GM06990 (cell line): Measurements from ENCODE around the gene TNFAIP8.

Experiments
- DNase-seq: peaks from one replicate; pipeline ENCODE4 v3.0.0-alpha.2; 2011; ENCODE audit not compliant: insufficient read length; ENCODE audit errors: extremely low read depth
- H3K27me3 ChIP-seq: replicated peaks from 2 replicates; pipeline ENCODE4 v1.6.0; 2011; ENCODE audit warnings: low read length; ENCODE audit not compliant: control insufficient read depth, insufficient read depth
- H3K36me3 ChIP-seq: 2 replicates; pipeline ENCODE4 v1.5.1; 2011; ENCODE audit warnings: low read length; ENCODE audit not compliant: control insufficient read depth, insufficient read depth
- H3K4me3 ChIP-seq: replicated peaks from 2 replicates; pipeline ENCODE4 v1.5.1; 2011; ENCODE audit warnings: low read depth, mild to moderate bottlenecking, control low read depth, low read length
- CTCF ChIP-seq: IDR thresholded peaks from 2 replicates; pipeline ENCODE4 v1.5.1; 2011; ENCODE audit warnings: low read length, control low read depth, mild to moderate bottlenecking, inconsistent platforms; ENCODE audit not compliant: insufficient read depth, poor library complexity, severe bottlenecking

Gene TNFAIP8

GRCh38 chr5:119360905-119361593, 5.2 kb downstream of the TNFAIP8 start:
- no peak for DNase-seq
- H3K27me3 ChIP-seq: no peaks in the 10 kb centered on the region
- no peak overlapping the region for H3K4me3 ChIP-seq
- no peak for TF ChIP-seq CTCF
- H3K36me3 ChIP-seq: peaks cover 2% of the 10 kb centered on the region; the same call in 1 of the 2 replicates

GRCh38 chr5:119361594-119362125, 5.8 kb downstream of the TNFAIP8 start:
- TF ChIP-seq CTCF: no peak
- Histone ChIP-seq H3K27me3 (no peaks in the 10 kb centered on the region), H3K4me3 (no peak overlapping the region), H3K36me3 (peaks cover 3% of the 10 kb centered on the region)
- no peak for DNase-seq

- H3K4me3 ChIP-seq: no peak overlapping the region
- no peak for DNase-seq
- H3K36me3 ChIP-seq: peaks cover 4% of the 10 kb centered on the region
- no peaks in the 10 kb centered on the region for H3K27me3 ChIP-seq
- TF ChIP-seq CTCF: no peak
These were observed 6.9 kb downstream of the TNFAIP8 start for GRCh38 chr5:119362714-119363113.

GRCh38 chr5:119363271-119363670, 7.5 kb downstream of the TNFAIP8 start:
- H3K4me3 ChIP-seq: no peak overlapping the region
- DNase-seq: no peak
- no peaks in the 10 kb centered on the region for H3K27me3 ChIP-seq
- peaks cover 4% of the 10 kb centered on the region for H3K36me3 ChIP-seq
- no peak for TF ChIP-seq CTCF

- Histone ChIP-seq H3K27me3 (no peaks in the 10 kb centered on the region), H3K36me3 (peaks cover 4% of the 10 kb centered on the region), H3K4me3 (no peak overlapping the region)
- no peak for TF ChIP-seq CTCF
- peak; percentile 52 for DNase-seq
These were observed 8.1 kb downstream of the TNFAIP8 start for GRCh38 chr5:119363936-119364335.
